Measurements from ENCODE around the gene CASK. TPM values are rescaled to one million over a fixed set of nuclear protein-coding genes. Genes with fewer than 3 reads are reported as not detected.

The CASK gene
- total and polyA plus RNA-seq, 2 donors = 14.9 to 71.2 TPM

- no peak for DNase-seq (ENCODE audit: extremely low spot score)
- H3K36me3 ChIP-seq (ENCODE audit: insufficient read depth) = no peaks in the 10 kb centered on the region
- H3K4me3 ChIP-seq (ENCODE audit: low read depth, low read length) = no peak overlapping the region
- no peak overlapping the region for H3K27ac ChIP-seq (ENCODE audit: low read depth)
- H3K4me1 ChIP-seq (ENCODE audit: insufficient read depth) = no peaks in the 10 kb centered on the region
- 95% methylated on average over 1 of the region's 1 CpG for WGBS
Observed at GRCh38 chrX:41890026-41890423, 33.3 kb downstream of the CASK start.

- Histone ChIP-seq H3K4me1 (ENCODE audit: insufficient read depth) (no peaks in the 10 kb centered on the region), H3K36me3 (ENCODE audit: insufficient read depth) (no peaks in the 10 kb centered on the region), H3K4me3 (ENCODE audit: low read depth, low read length) (no peak overlapping the region), H3K27ac (ENCODE audit: low read depth) (no peak overlapping the region)
- 60% methylated on average over 1 of the region's 1 CpG for WGBS
- DNase-seq (ENCODE audit: extremely low spot score) = no peak
Observed at GRCh38 chrX:41889317-41890025, 33.9 kb downstream of the CASK start.

- 100% methylated on average over 1 of the region's 1 CpG for WGBS
- Histone ChIP-seq H3K4me1 (ENCODE audit: insufficient read depth) (no peaks in the 10 kb centered on the region), H3K4me3 (ENCODE audit: low read depth, low read length) (no peak overlapping the region), H3K36me3 (ENCODE audit: insufficient read depth) (no peaks in the 10 kb centered on the region), H3K27ac (ENCODE audit: low read depth) (no peak overlapping the region)
- DNase-seq (ENCODE audit: extremely low spot score) = no peak
Observed at GRCh38 chrX:41887691-41888090, 35.7 kb downstream of the CASK start.

GRCh38 chrX:41885724-41886123 is 37.6 kb downstream of the CASK start:
- H3K27ac ChIP-seq (ENCODE audit: low read depth) = no peak overlapping the region

DNA sequence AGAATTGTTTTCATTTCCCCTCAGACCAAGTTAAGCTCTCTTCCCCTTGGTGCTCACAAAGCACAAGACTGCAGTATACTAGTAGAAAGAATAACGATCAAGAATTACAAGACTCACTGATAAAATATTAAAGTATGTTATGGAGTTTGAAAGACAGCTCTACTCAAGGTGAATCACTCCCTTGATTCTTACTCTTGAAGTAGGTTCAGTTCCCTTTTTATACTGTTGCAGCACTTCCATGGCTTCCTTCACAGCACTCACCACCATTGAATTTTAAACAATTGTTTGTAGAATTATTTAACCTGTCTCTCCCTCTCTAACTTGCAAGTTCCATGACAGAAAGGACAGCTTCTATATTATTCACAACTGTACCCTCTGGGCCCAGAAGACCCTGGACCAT is 42.2 kb downstream of the CASK start:
- H3K4me3 ChIP-seq (ENCODE audit: low read depth, low read length) = no peak overlapping the region
- H3K27ac ChIP-seq (ENCODE audit: low read depth) = no peak overlapping the region

More at GRCh38 chrX:41885724-41886123, 37.6 kb downstream of the CASK start:
- Histone ChIP-seq H3K36me3 (ENCODE audit: insufficient read depth) (no peaks in the 10 kb centered on the region), H3K4me3 (ENCODE audit: low read depth, low read length) (no peak overlapping the region), H3K4me1 (ENCODE audit: insufficient read depth) (no peaks in the 10 kb centered on the region)
- 92% methylated on average over 1 of the region's 1 CpG for whole genome bisulfite sequencing
- DNase-seq (ENCODE audit: extremely low spot score) = no peak

DNA sequence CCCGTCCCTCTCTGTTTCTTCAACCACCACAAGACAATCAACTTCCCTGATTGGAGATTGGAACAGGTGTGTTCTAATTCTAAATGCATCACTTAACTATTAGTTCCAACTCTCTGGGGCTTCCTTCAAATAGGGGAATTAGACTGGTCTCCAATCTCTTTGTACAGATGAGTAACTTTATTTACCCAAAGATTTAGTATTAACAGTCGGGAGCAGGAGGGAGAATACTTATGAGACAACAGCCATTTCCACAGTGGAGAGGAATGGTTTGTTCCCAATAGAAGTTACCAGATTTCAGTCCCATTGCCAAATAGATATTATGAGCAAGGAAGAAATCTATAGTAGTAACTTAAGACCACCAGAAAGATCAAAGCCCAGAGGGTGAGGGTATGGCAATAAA is 46.2 kb downstream of the CASK start:
- H3K4me1 ChIP-seq (ENCODE audit: insufficient read depth) = no peaks in the 10 kb centered on the region
- no peaks in the 10 kb centered on the region for H3K36me3 ChIP-seq (ENCODE audit: insufficient read depth)
- no peak overlapping the region for H3K27ac ChIP-seq (ENCODE audit: low read depth)
- DNase-seq (ENCODE audit: extremely low spot score) = no peak
- H3K4me3 ChIP-seq (ENCODE audit: low read depth, low read length) = no peak overlapping the region
- WGBS = 84% methylated on average over 2 of the region's 2 CpGs

More for the DNA sequence above, 42.2 kb downstream of the CASK start:
- WGBS = 63% methylated on average over 1 of the region's 1 CpG
- no peaks in the 10 kb centered on the region for H3K36me3 ChIP-seq (ENCODE audit: insufficient read depth)
- no peak for DNase-seq (ENCODE audit: extremely low spot score)
- no peaks in the 10 kb centered on the region for H3K4me1 ChIP-seq (ENCODE audit: insufficient read depth)

- Histone ChIP-seq H3K36me3 (ENCODE audit: insufficient read depth) (no peaks in the 10 kb centered on the region), H3K27ac (ENCODE audit: low read depth) (no peak overlapping the region), H3K4me1 (ENCODE audit: insufficient read depth) (peaks cover 2% of the 10 kb centered on the region), H3K4me3 (ENCODE audit: low read depth, low read length) (no peak overlapping the region)
- DNase-seq (ENCODE audit: extremely low spot score) = no peak
- whole genome bisulfite sequencing = 100% methylated on average over 1 of the region's 1 CpG
Observed at GRCh38 chrX:41875142-41875541, 48.2 kb downstream of the CASK start.

DNA sequence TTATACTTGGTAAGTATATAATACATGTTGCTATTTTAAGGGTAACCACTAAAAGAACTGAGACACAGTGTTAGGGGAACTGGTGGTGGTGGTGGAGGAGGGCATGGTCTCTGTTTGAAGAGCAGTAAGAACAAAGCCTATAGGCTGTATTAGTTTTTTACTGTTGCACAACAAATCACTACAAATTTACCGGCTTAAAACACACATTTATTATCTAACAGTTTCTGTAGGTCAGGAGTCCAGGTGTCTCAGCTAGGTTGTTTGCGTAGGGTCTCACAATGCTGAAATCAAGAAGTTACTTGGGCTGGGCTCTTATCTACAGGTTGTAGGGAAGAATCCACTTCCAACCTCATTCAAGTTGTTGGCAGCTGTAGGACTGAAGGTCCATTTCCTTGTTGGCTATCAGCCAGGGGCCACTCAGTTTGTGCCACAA is 52.6 kb downstream of the CASK start:
- H3K4me1 ChIP-seq (ENCODE audit: insufficient read depth) = peaks cover 2% of the 10 kb centered on the region
- no peak overlapping the region for H3K4me3 ChIP-seq (ENCODE audit: low read depth, low read length)
- 88% methylated on average over 2 of the region's 2 CpGs for WGBS
- DNase-seq (ENCODE audit: extremely low spot score) = no peak
- no peaks in the 10 kb centered on the region for H3K36me3 ChIP-seq (ENCODE audit: insufficient read depth)
- H3K27ac ChIP-seq (ENCODE audit: low read depth) = no peak overlapping the region

DNA sequence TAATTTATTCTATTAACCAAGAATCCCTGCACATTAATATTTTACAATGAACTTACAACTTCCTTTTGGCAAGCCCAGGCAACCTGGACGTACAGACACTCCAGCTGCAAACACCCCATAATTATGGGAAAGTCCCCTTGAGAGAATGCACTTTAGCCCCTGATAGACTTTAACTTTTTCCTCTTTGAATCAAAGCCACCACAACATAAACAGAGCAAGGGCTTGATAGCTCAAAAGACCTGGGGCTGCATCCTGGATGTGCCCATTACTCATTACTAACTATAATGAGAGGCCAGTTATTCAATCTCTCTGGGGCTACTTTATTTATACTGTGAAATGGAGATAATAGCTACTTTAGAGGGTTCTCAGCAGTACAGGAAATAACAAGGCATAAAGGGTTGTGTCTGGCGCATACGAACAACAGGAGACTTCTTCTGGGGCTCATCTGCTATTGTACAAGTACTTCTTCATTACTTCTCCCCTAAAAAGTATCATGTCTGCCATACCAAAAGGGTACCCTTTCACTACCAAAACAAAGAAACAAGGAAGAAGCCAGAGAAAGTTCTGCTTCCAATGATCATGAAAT is 54.9 kb downstream of the CASK start:
- H3K4me3 ChIP-seq (ENCODE audit: low read depth, low read length) = no peak overlapping the region
- no peak for DNase-seq (ENCODE audit: extremely low spot score)
- H3K36me3 ChIP-seq (ENCODE audit: insufficient read depth) = no peaks in the 10 kb centered on the region
- H3K4me1 ChIP-seq (ENCODE audit: insufficient read depth) = peaks cover 2% of the 10 kb centered on the region
- 85% methylated on average over 3 of the region's 3 CpGs for WGBS
- no peak overlapping the region for H3K27ac ChIP-seq (ENCODE audit: low read depth)

GRCh38 chrX:41863343-41864203 is 59.8 kb downstream of the CASK start:
- 96% methylated on average over 2 of the region's 2 CpGs for WGBS
- Histone ChIP-seq H3K4me1 (ENCODE audit: insufficient read depth) (no peaks in the 10 kb centered on the region), H3K4me3 (ENCODE audit: low read depth, low read length) (no peak overlapping the region), H3K36me3 (ENCODE audit: insufficient read depth) (no peaks in the 10 kb centered on the region), H3K27ac (ENCODE audit: low read depth) (no peak overlapping the region)
- no peak for DNase-seq (ENCODE audit: extremely low spot score)

- no peaks in the 10 kb centered on the region for H3K4me1 ChIP-seq (ENCODE audit: insufficient read depth)
- H3K27ac ChIP-seq (ENCODE audit: low read depth) = no peak overlapping the region
- H3K36me3 ChIP-seq (ENCODE audit: insufficient read depth) = no peaks in the 10 kb centered on the region
- no peak overlapping the region for H3K4me3 ChIP-seq (ENCODE audit: low read depth, low read length)
- no peak for DNase-seq (ENCODE audit: extremely low spot score)
- WGBS = 65% methylated on average over 4 of the region's 4 CpGs
Observed at GRCh38 chrX:41862562-41863184, 60.7 kb downstream of the CASK start.

DNA sequence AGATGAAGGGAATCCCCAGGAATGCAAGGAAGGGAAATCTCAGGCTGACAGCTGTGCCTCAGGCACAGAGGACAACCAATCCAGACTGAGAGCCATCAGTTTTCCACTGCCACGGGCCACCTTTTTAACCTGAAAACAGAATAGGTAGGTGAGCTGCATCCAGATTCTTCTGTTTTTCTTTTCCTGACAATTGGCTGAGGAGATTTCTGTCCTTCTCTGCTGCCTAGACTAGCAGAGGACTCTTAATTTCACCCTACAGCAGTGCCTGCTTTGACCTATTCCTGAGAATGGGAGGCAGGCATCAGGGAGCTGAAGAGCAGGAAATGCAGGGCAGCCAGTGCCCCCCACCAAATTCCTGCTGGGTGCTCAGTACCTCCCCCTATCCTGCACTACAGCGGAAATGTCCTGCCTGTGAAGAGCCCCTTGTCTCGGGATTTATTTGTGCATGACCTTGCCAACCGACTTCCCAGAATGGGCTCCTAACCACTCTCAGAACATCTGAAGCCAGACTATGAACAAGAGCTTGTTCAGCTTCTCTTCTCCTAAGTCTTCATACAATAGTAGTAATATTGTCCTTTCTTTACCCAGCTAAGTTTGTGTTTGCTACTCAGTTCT is 65.1 kb downstream of the CASK start:
- 86% methylated on average over 4 of the region's 4 CpGs for whole genome bisulfite sequencing
- Histone ChIP-seq H3K36me3 (ENCODE audit: insufficient read depth) (no peaks in the 10 kb centered on the region), H3K27ac (ENCODE audit: low read depth) (no peak overlapping the region), H3K4me1 (ENCODE audit: insufficient read depth) (no peaks in the 10 kb centered on the region), H3K4me3 (ENCODE audit: low read depth, low read length) (no peak overlapping the region)
- no peak for DNase-seq (ENCODE audit: extremely low spot score)

- no peak for DNase-seq (ENCODE audit: extremely low spot score)
- WGBS = 88% methylated on average over 2 of the region's 2 CpGs
- H3K4me3 ChIP-seq (ENCODE audit: low read depth, low read length) = no peak overlapping the region
- no peak overlapping the region for H3K27ac ChIP-seq (ENCODE audit: low read depth)
- H3K36me3 ChIP-seq (ENCODE audit: insufficient read depth) = no peaks in the 10 kb centered on the region
- H3K4me1 ChIP-seq (ENCODE audit: insufficient read depth) = no peaks in the 10 kb centered on the region
Observed at GRCh38 chrX:41857670-41858069, 65.7 kb downstream of the CASK start.
